ENCODE measurements around the gene BARX1.

GRCh38 chr9:93908591-93909241, 46.4 kb downstream of the BARX1 start:
- TF ChIP-seq CTCF (conservative IDR thresholded peaks at IDR 0.05 in 1 of 2, IDR thresholded peaks at IDR 0.05 in 1 of 2; ENCODE audit: low read depth in 1 of 2, low read length in 2 of 2) = no peak
- TF ChIP-seq EZH2 (IDR thresholded peaks at IDR 0.05; ENCODE audit: low read length, missing control alignments) = no peak

Data from fibroblast of lung (primary cell).